HepG2 (cell line): ENCODE measurements around the gene FAM90A1. TPM values are rescaled to one million over a fixed set of nuclear protein-coding genes. Genes with fewer than 3 reads are reported as not detected.
A peak's percentile ranks its signal among the peaks of the same experiment; 100 is the strongest.
"Not testable (repeated sequence)": the region's sequence is repeated elsewhere in the genome, so short reads cannot be mapped to it uniquely, and the experiment has no call there.

ENCODE experiments used
- ATAC-seq: fragments of 200-7000 bp; cut with Tn5 transposase; 3 replicates; pipeline ENCODE4 v1.9.1; 2020; ENCODE audit warnings: mild to moderate bottlenecking, moderate library complexity
- BruUV-seq: library from RNA; stranded (reverse); fragments of 400-500 nt; replicated peaks from 2 replicates; lab custom pipeline; 2021; lab: Mats Ljungman, UMichigan
- CTCF ChIA-PET: fragments of 300-600 bp; formaldehyde crosslinking; extraction: SDS; loops from one replicate; lab custom pipeline; 2021; ENCODE audit warnings: low total read pairs, inconsistent platforms, low intra/inter-chr PET ratio; lab: Yijun Ruan, JAX
- POLR2A ChIA-PET: fragments of 350-600 bp; sonication (Branson Sonifier 250); formaldehyde crosslinking; loops from one replicate; lab custom pipeline; 2020; ENCODE audit warnings: antibody characterized with exemption, inconsistent platforms; lab: Yijun Ruan, JAX
- DNase-seq: peaks from one replicate; pipeline ENCODE4 v3.0.0-alpha.2; 2015; ENCODE audit warnings: low spot score
- FAIRE-seq: peaks from 3 replicates; lab custom pipeline; 2011; peaks lifted over from hg19 to GRCh38; lab: Jason Lieb, UNC
- H2AFZ ChIP-seq: one replicate; pipeline ENCODE4 v1.6.1; 2011; ENCODE audit warnings: low read length, inconsistent platforms
- H3K27ac ChIP-seq: fragments of 300-600 bp; 3 replicates; pipeline ENCODE4 v1.8.0; 2011; ENCODE audit warnings: mixed run types, mild to moderate bottlenecking, mixed read lengths, low read length, inconsistent platforms; ENCODE audit not compliant: insufficient read depth; ENCODE audit errors: extremely low read length
- H3K27me3 ChIP-seq, 2 experiments: fragments of 200-600 bp in 1 of 2; 2 replicates in 1 of 2; 3 replicates in 1 of 2; pipeline versions ENCODE4 v1.6.0 to v1.8.0; 2011; ENCODE audit warnings: low read length in 2 of 2, mild to moderate bottlenecking in 2 of 2, moderate library complexity in 2 of 2, inconsistent platforms in 1 of 2; ENCODE audit not compliant: insufficient read depth in 2 of 2, control insufficient read depth in 1 of 2
- H3K36me3 ChIP-seq, 2 experiments: fragments of 200-600 bp in 1 of 2; replicated peaks in 1 of 2; 2 replicates in 1 of 2; 3 replicates in 1 of 2; pipeline versions ENCODE4 v1.5.1 to v1.8.0; 2011; ENCODE audit warnings: low read length in 2 of 2, inconsistent platforms in 1 of 2; ENCODE audit not compliant: insufficient read depth in 2 of 2, control insufficient read depth in 1 of 2
- H3K4me1 ChIP-seq: 2 replicates; pipeline ENCODE4 v1.5.1; 2012; ENCODE audit warnings: low read length, inconsistent platforms; ENCODE audit not compliant: insufficient read depth
- H3K4me2 ChIP-seq: 2 replicates; pipeline ENCODE4 v1.6.0; 2011; ENCODE audit warnings: low read depth, low read length, inconsistent platforms
- H3K4me3 ChIP-seq, 3 experiments: fragments of 200-600 bp in 1 of 3; sonication (generic), shearing (Covaris generic) in 1 of 3; replicated peaks in 1 of 3; 2 replicates each; pipeline ENCODE4 v1.5.1; 2011 to 2016; ENCODE audit warnings: low read length in 3 of 3, inconsistent platforms in 2 of 3, low read depth in 2 of 3, mild to moderate bottlenecking in 2 of 3, control low read depth in 1 of 3, mixed read lengths in 1 of 3; ENCODE audit not compliant: insufficient read depth in 1 of 3
- H3K79me2 ChIP-seq: one replicate; pipeline ENCODE4 v1.6.1; 2011; ENCODE audit warnings: low read length, inconsistent platforms; ENCODE audit not compliant: insufficient read depth
- H3K9ac ChIP-seq: 2 replicates; pipeline ENCODE4 v1.6.0; 2011; ENCODE audit warnings: mild to moderate bottlenecking, low read depth, low read length, inconsistent platforms; ENCODE audit not compliant: insufficient read depth
- H3K9me3 ChIP-seq: 2 replicates; pipeline ENCODE4 v1.5.1; 2012; ENCODE audit warnings: mild to moderate bottlenecking, low read length
- H4K20me1 ChIP-seq: 2 replicates; pipeline ENCODE4 v1.6.0; 2011; ENCODE audit warnings: inconsistent platforms, mild to moderate bottlenecking, low read length, moderate library complexity; ENCODE audit not compliant: insufficient read depth
- MYC ChIP-seq: sonication (generic); formaldehyde crosslinking; IDR thresholded peaks from 2 replicates; pipeline ENCODE4 v1.9.0; 2021; ENCODE audit warnings: missing genetic modification reagents, borderline replicate concordance
- PITX1 ChIP-seq: sonication (generic); formaldehyde crosslinking; IDR thresholded peaks from 2 replicates; pipeline ENCODE4 v1.5.1; 2020; ENCODE audit warnings: mild to moderate bottlenecking, missing genetic modification reagents
- RBM39 ChIP-seq: fragments of 200-400 bp; formaldehyde crosslinking; IDR thresholded peaks from one replicate; pipeline ENCODE4 v1.6.1; 2018; ENCODE audit warnings: antibody characterized with exemption, mild to moderate bottlenecking, low read depth, low read length; ENCODE audit not compliant: poor library complexity, severe bottlenecking
- ZNF431 ChIP-seq: sonication (generic); formaldehyde crosslinking; IDR thresholded peaks from 2 replicates; pipeline ENCODE4 v1.9.0; 2022; ENCODE audit warnings: missing genetic modification reagents, low read depth, mild to moderate bottlenecking, borderline replicate concordance
- ZNF629 ChIP-seq: sonication (generic); formaldehyde crosslinking; conservative IDR thresholded peaks from 2 replicates; pipeline ENCODE4 v1.5.0; 2020; ENCODE audit warnings: missing genetic modification reagents
- WGBS: methylation state at CpG from one replicate; pipeline ENCODE4 v1.1.6; 2017; ENCODE audit warnings: low lambda C conversion rate; 5-methylcytosine and 5-hydroxymethylcytosine counted together
- in situ Hi-C: cut with HindIII; loops from 2 replicates; pipeline ENCODE4 v1.10.0; 2017; ENCODE audit warnings: low pct_unique_long_range_greater_than_20kb; ENCODE audit not compliant: extremely low pct_ligation_motif_present
- intact Hi-C: fragments of 100-400 bp; cut with micrococcal nuclease; formaldehyde crosslinking; loops from one replicate; pipeline ENCODE4 v1.10.0; 2022; ENCODE audit not compliant: unreplicated experiment
- polyA plus RNA-seq, 8 experiments: library from polyadenylated mRNA; depleted of rRNA in 3 of 8; stranded (reverse) in 7 of 8; unstranded in 1 of 8; fragments of >200 nt; fragmentation: Illumina TruSeq in 4 of 8; extraction: Trizol in 4 of 8; gene quantifications; 2 replicates each; pipeline versions ENCODE4 v1.2.1 to v1.2.3, GENCODE V29; 2011 to 2016; ENCODE audit warnings: low read depth in 4 of 8, missing spikeins in 1 of 8, mixed read lengths in 1 of 8; ENCODE audit not compliant: insufficient read depth in 1 of 8
- total RNA-seq, 5 experiments: library from RNA; depleted of rRNA; stranded (reverse); fragments of >200 nt; fragmentation: Illumina TruSeq; extraction: Trizol; gene quantifications; 2 replicates each; pipeline ENCODE4 v1.2.3, GENCODE V29; 2016; ENCODE audit warnings: low read depth in 1 of 5
- TF ChIP-seq, protein P1 (sequence below): sonication (generic); formaldehyde crosslinking; IDR thresholded peaks from 2 replicates; pipeline ENCODE4 v1.5.1; 2020; ENCODE audit warnings: mild to moderate bottlenecking, missing genetic modification reagents, moderate library complexity
- TF ChIP-seq, protein P2 (sequence below): IDR thresholded peaks from 2 replicates; pipeline ENCODE4 v1.6.1; 2012; ENCODE audit warnings: inconsistent platforms

FAM90A1 gene
- total and polyA plus RNA-seq, 2 of the 13 experiments (the other 11 are each of a cell fraction or from before 2014, with no cell fraction given) = not detected

DNA sequence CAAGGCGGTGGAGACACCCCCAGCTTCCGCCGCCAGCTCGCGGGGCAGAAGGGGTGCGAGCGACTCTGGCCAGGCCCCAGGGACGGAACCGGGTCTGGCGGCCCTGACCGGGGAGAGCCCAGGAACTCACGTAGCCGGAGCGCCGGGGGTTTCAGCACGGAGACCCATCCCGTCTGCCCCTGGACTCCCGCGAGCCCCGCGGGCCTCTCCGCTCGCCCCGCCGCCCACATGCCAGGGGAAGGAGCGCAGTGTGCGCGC is 15.1 kb upstream of the FAM90A1 start (continued):
- TF ChIP-seq MYC (CRISPR knock-in tag) = 0 out of 2 replicates have a peak, but pooled peaks have one; percentile 16
- TF ChIP-seq, protein P1, sequence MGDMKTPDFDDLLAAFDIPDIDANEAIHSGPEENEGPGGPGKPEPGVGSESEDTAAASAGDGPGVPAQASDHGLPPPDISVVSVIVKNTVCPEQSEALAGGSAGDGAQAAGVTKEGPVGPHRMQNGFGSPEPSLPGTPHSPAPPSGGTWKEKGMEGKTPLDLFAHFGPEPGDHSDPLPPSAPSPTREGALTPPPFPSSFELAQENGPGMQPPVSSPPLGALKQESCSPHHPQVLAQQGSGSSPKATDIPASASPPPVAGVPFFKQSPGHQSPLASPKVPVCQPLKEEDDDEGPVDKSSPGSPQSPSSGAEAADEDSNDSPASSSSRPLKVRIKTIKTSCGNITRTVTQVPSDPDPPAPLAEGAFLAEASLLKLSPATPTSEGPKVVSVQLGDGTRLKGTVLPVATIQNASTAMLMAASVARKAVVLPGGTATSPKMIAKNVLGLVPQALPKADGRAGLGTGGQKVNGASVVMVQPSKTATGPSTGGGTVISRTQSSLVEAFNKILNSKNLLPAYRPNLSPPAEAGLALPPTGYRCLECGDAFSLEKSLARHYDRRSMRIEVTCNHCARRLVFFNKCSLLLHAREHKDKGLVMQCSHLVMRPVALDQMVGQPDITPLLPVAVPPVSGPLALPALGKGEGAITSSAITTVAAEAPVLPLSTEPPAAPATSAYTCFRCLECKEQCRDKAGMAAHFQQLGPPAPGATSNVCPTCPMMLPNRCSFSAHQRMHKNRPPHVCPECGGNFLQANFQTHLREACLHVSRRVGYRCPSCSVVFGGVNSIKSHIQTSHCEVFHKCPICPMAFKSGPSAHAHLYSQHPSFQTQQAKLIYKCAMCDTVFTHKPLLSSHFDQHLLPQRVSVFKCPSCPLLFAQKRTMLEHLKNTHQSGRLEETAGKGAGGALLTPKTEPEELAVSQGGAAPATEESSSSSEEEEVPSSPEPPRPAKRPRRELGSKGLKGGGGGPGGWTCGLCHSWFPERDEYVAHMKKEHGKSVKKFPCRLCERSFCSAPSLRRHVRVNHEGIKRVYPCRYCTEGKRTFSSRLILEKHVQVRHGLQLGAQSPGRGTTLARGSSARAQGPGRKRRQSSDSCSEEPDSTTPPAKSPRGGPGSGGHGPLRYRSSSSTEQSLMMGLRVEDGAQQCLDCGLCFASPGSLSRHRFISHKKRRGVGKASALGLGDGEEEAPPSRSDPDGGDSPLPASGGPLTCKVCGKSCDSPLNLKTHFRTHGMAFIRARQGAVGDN = peak; percentile 63

DNA sequence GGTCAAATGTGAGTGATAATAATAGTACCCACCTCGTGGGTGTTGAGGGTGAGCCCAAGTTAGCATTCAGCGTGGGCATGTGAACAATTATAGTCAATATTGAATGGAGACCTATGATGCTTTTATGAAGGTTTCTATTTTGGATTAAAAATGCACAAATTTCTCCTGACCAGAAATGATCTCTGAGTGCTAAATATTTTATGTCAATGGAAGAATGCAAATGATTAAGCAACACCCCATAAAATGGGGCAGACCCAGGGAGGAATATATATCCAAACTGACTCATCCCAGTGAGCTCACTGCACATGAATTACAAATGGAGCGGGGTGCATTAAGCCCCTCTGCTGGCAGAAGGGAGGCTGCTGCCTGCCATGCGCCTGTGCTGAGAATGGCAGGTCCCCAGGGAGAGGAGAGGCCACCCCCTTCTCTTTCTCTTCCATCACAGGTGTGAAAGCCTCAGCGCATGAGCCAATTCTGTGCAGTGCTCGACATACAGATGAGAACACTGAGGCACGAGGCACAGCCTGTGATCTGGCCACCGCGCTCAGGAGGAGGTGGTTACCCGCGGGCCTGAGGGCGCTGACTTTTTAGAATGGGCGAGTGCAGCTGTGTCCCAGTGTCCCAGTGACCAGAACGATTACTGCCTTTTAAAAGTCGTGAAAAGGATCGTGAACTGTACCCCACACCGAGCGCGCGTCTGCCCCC is 14.7 kb upstream of the FAM90A1 start:
- H3K36me3 ChIP-seq, H3K27me3 ChIP-seq, H3K79me2 ChIP-seq, H3K9me3 ChIP-seq, H4K20me1 ChIP-seq, FAIRE-seq, ATAC-seq, POLR2A ChIA-PET, intact Hi-C loops, H2AFZ ChIP-seq, DNase-seq, H3K4me1 ChIP-seq, CTCF ChIA-PET: not testable (repeated sequence)
- H3K4me2 ChIP-seq = peak overlapping the region; percentile 74
- 13% methylated on average over 8 of the region's 20 CpGs for WGBS
- peak overlapping the region; percentile 69 for H3K9ac ChIP-seq
- BruUV-seq = TSS peak; percentile 72
- in situ Hi-C loops = loop anchor here (25.0 kb wide), 1 partner anchor 130 kb away; the partner anchor contains the start of gene CLEC4A
- TF ChIP-seq PITX1 (CRISPR knock-in tag) = 0 out of 2 replicates have a peak, but pooled peaks have one; percentile 2
- TF ChIP-seq ZNF629 (CRISPR knock-in tag) = peak; percentile 58; the same call in 1 of the 2 replicates
- peak; percentile 4 for TF ChIP-seq RBM39
- TF ChIP-seq, protein P2, sequence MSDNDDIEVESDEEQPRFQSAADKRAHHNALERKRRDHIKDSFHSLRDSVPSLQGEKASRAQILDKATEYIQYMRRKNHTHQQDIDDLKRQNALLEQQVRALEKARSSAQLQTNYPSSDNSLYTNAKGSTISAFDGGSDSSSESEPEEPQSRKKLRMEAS = 0 out of 2 replicates have a peak, but pooled peaks have one; percentile 16
- TF ChIP-seq ZNF431 = 0 out of 2 replicates have a peak, but pooled peaks have one; percentile 41
- peak overlapping the region; percentile 55 to 79 (median 66); a peak in 5 of 6 replicates for H3K4me3 ChIP-seq
- H3K27ac ChIP-seq = peak overlapping the region; percentile 59
